Putamen (tissue), 1 donor: ENCODE data around the gene PREX1.

Experiments used
- DNase-seq: peaks from one replicate; pipeline ENCODE4 v3.0.0-alpha.2; 2016; ENCODE audit warnings: low spot score

The PREX1 gene

GRCh38 chr20:48809673-48810072 is 18.1 kb downstream of the PREX1 start:
- DNase-seq = no peak

GRCh38 chr20:48808382-48809034 is 19.3 kb downstream of the PREX1 start:
- DNase-seq = no peak

- DNase-seq = peak; percentile 81
Measured at GRCh38 chr20:48807586-48808381, 20.0 kb downstream of the PREX1 start.

- no peak for DNase-seq
Measured at GRCh38 chr20:48807051-48807450, 20.7 kb downstream of the PREX1 start.

- DNase-seq = no peak
Measured at GRCh38 chr20:48805716-48806115, 22.1 kb downstream of the PREX1 start.

GRCh38 chr20:48805286-48805685 is 22.5 kb downstream of the PREX1 start:
- DNase-seq = no peak

- DNase-seq = no peak
Measured at GRCh38 chr20:48804300-48804980, 23.4 kb downstream of the PREX1 start.

- DNase-seq = no peak
Measured at GRCh38 chr20:48803176-48804053, 24.4 kb downstream of the PREX1 start.

- DNase-seq = no peak
Measured at GRCh38 chr20:48802647-48803046, 25.2 kb downstream of the PREX1 start.

GRCh38 chr20:48802216-48802615 is 25.6 kb downstream of the PREX1 start:
- no peak for DNase-seq

GRCh38 chr20:48801197-48801596 is 26.6 kb downstream of the PREX1 start:
- no peak for DNase-seq

GRCh38 chr20:48800177-48800576 is 27.6 kb downstream of the PREX1 start:
- no peak for DNase-seq

GRCh38 chr20:48799328-48800105 is 28.3 kb downstream of the PREX1 start:
- no peak for DNase-seq

GRCh38 chr20:48797850-48798747 is 29.7 kb downstream of the PREX1 start:
- DNase-seq = no peak

- peak; percentile 91 for DNase-seq
Measured at GRCh38 chr20:48797275-48797825, 30.4 kb downstream of the PREX1 start.

- no peak for DNase-seq
Measured at GRCh38 chr20:48795732-48796131, 32.1 kb downstream of the PREX1 start.

- no peak for DNase-seq
Measured at GRCh38 chr20:48794816-48795457, 32.9 kb downstream of the PREX1 start.

GRCh38 chr20:48794360-48794759 is 33.4 kb downstream of the PREX1 start:
- DNase-seq = peak; percentile 52

- no peak for DNase-seq
Measured at GRCh38 chr20:48793776-48794175, 34.0 kb downstream of the PREX1 start.
